Central memory CD8-positive, alpha-beta T cell (primary cell): Measurements from ENCODE around the gene DNAJC5G.
"Not testable (repeated sequence)": the region's sequence is repeated elsewhere in the genome, so short reads cannot be mapped to it uniquely, and the experiment has no call there.

Experiments used
- ATAC-seq: fragments of 150-1000 bp; cut with Tn5 transposase; replicated peaks from 2 replicates; pipeline ENCODE4 v1.10.0; 2022; ENCODE audit warnings: mild to moderate bottlenecking, moderate FRiP score, moderate number of reproducible peaks; ENCODE audit not compliant: poor library complexity, severe bottlenecking; ENCODE audit errors: extremely low read depth
- DNase-seq, 2 donors: peaks; one replicate each; pipeline ENCODE4 v3.0.0; 2021; ENCODE audit warnings: low spot score in 2 of 2
- H3K27ac Mint-ChIP-seq: one replicate; pipeline ENCODE4 v1.8.0; 2022; ENCODE audit warnings: low read depth, mild to moderate bottlenecking, moderate library complexity, mixed read lengths
- H3K27me3 Mint-ChIP-seq: one replicate; pipeline ENCODE4 v1.8.0; 2022; ENCODE audit warnings: mixed read lengths
- H3K36me3 Mint-ChIP-seq: one replicate; pipeline ENCODE4 v1.8.0; 2022; ENCODE audit warnings: mild to moderate bottlenecking, moderate library complexity, mixed read lengths; ENCODE audit not compliant: insufficient read depth
- H3K4me1 Mint-ChIP-seq: one replicate; pipeline ENCODE4 v1.8.0; 2022; ENCODE audit warnings: mixed read lengths
- H3K4me3 Mint-ChIP-seq: one replicate; pipeline ENCODE4 v1.8.0; 2022; ENCODE audit warnings: mild to moderate bottlenecking, moderate library complexity, mixed read lengths
- H3K9me3 Mint-ChIP-seq: one replicate; pipeline ENCODE4 v1.8.0; 2022; ENCODE audit warnings: mixed read lengths

DNAJC5G gene

GRCh38 chr2:27272537-27273522 lies 2.4 kb upstream of the DNAJC5G start:
- not testable (repeated sequence) for H3K4me1 Mint-ChIP-seq, H3K9me3 Mint-ChIP-seq, DNase-seq, H3K4me3 Mint-ChIP-seq, H3K27ac Mint-ChIP-seq, ATAC-seq, H3K36me3 Mint-ChIP-seq
- peaks cover 45% of the 10 kb centered on the region for H3K27me3 Mint-ChIP-seq

- no peaks in the 10 kb centered on the region for H3K9me3 Mint-ChIP-seq
- no peak for DNase-seq
- ATAC-seq: no peak
- H3K27ac Mint-ChIP-seq: no peak overlapping the region
- no peaks in the 10 kb centered on the region for H3K36me3 Mint-ChIP-seq
- peaks cover 88% of the 10 kb centered on the region for H3K27me3 Mint-ChIP-seq
- H3K4me1 Mint-ChIP-seq: peaks cover 7% of the 10 kb centered on the region
- H3K4me3 Mint-ChIP-seq: no peak overlapping the region
Measured at GRCh38 chr2:27278010-27278409, 2.8 kb downstream of the DNAJC5G start.

GRCh38 chr2:27280826-27281225 lies 5.6 kb downstream of the DNAJC5G start:
- H3K36me3 Mint-ChIP-seq: no peaks in the 10 kb centered on the region
- DNase-seq: no peak
- H3K4me1 Mint-ChIP-seq: peaks cover 7% of the 10 kb centered on the region
- no peak overlapping the region for H3K4me3 Mint-ChIP-seq
- peaks cover 83% of the 10 kb centered on the region for H3K27me3 Mint-ChIP-seq
- ATAC-seq: no peak
- no peaks in the 10 kb centered on the region for H3K9me3 Mint-ChIP-seq
- H3K27ac Mint-ChIP-seq: no peak overlapping the region

DNA sequence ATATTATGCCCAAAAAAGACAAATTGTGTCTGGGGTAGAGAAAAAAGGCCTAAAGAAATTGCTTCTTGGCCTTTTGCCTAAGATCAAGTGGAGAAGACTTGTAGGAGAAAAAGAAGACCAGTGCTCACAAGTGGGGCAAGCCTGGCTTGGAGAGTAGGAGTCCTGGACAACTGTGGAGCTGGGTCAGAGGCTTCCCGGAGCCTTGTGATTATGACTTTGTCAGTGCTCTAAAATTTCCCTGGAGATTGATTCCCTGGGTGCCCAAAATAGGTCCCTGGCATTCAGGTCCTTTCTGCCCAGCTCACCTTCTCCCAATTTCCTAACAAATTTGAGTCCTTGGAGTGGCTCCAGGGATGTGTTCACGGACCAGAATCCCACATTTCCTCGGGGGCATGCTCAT lies 6.2 kb downstream of the DNAJC5G start:
- H3K27me3 Mint-ChIP-seq: peaks cover 80% of the 10 kb centered on the region

DNA sequence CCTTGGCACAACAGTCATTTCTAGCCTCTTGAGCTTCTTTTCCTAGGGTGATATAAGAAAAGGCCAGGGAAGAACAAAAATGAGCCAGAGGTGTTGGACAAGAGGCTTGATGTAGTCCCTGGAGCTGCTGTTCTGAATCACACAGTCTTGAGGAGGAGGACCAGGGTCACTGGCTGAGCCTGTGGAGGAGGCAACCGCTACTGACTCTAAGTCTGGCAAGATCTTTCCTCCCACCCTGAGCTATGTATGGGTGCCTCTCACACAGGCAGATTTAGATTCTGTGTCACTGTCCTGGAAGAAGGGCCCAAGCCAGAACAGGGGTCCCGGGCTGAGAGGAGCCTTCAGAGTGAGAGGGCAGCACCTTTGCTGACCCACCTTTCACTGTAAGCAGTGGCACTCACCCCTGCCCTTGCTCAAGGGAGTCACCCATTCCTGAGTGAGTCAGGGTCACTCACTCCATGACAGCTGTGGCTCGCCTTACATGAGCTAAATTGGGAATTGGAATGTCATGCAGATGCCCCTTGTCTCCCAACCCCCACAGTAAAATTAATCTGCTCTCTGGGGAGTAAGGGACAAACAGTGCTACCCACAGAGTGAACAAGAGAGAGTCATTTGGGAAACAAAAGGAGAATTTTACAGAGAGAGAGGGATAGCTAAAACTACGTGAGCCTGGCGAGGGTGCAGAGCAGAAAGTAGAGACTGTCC lies 6.8 kb downstream of the DNAJC5G start, which contains the start of gene TRIM54:
TSS of gene TRIM54 (plus strand) at position 575 of the 705 bp plus-strand sequence. CDS start 303 bp downstream, outside the sequence.
- no peaks in the 10 kb centered on the region for H3K36me3 Mint-ChIP-seq

More for the DNA sequence above, 6.2 kb downstream of the DNAJC5G start:
- peaks cover 7% of the 10 kb centered on the region for H3K4me1 Mint-ChIP-seq
- no peak overlapping the region for H3K27ac Mint-ChIP-seq
- ATAC-seq: no peak
- no peak overlapping the region for H3K4me3 Mint-ChIP-seq
- no peaks in the 10 kb centered on the region for H3K9me3 Mint-ChIP-seq
- H3K36me3 Mint-ChIP-seq: no peaks in the 10 kb centered on the region
- DNase-seq: no peak

GRCh38 chr2:27282892-27283291 lies 7.7 kb downstream of the DNAJC5G start:
- Mint-ChIP-seq H3K36me3 (no peaks in the 10 kb centered on the region), H3K4me3 (no peak overlapping the region), H3K27ac (no peak overlapping the region), H3K9me3 (no peaks in the 10 kb centered on the region), H3K4me1 (peaks cover 7% of the 10 kb centered on the region), H3K27me3 (peaks cover 80% of the 10 kb centered on the region)
- no peak for DNase-seq
- ATAC-seq: no peak

More for the DNA sequence above, 6.8 kb downstream of the DNAJC5G start, which contains the start of gene TRIM54:
- Mint-ChIP-seq H3K4me1 (peaks cover 7% of the 10 kb centered on the region), H3K27ac (no peak within 1 kb of the TSS), H3K27me3 (peaks cover 80% of the 10 kb centered on the region), H3K9me3 (no peaks in the 10 kb centered on the region), H3K4me3 (no peak within 1 kb of the TSS)
- no peak for ATAC-seq
- DNase-seq: no peak

- no peak for DNase-seq
- no peak overlapping the region for H3K4me3 Mint-ChIP-seq
- no peaks in the 10 kb centered on the region for H3K9me3 Mint-ChIP-seq
- H3K27ac Mint-ChIP-seq: no peak overlapping the region
- no peaks in the 10 kb centered on the region for H3K36me3 Mint-ChIP-seq
- ATAC-seq: no peak
- H3K27me3 Mint-ChIP-seq: peaks cover 80% of the 10 kb centered on the region
- peaks cover 2% of the 10 kb centered on the region for H3K4me1 Mint-ChIP-seq
Measured at GRCh38 chr2:27284996-27285395, 9.8 kb downstream of the DNAJC5G start.

DNA sequence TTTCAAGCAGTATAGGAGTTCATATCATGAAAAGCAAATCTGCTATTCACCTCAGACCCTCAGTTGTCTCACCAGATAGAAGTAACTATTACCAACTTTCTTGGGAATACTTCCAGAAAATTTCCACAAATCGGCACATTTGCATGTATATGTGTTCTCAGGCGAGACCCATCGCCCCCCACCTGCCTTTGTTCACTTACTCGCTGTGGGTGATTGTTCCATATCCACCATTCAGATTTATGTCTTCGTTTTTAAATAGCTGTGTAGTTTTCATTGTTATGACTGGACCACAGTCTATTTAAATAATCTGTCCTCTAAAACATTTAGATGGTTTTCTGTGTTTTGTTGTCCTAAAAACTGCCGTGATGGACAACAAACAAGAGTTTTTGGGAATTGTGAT lies 10.2 kb downstream of the DNAJC5G start:
- no peaks in the 10 kb centered on the region for H3K4me1 Mint-ChIP-seq
- ATAC-seq: no peak
- H3K36me3 Mint-ChIP-seq: no peaks in the 10 kb centered on the region
- no peak overlapping the region for H3K4me3 Mint-ChIP-seq
- H3K9me3 Mint-ChIP-seq: no peaks in the 10 kb centered on the region
- H3K27ac Mint-ChIP-seq: no peak overlapping the region
- peaks cover 75% of the 10 kb centered on the region for H3K27me3 Mint-ChIP-seq
- DNase-seq: no peak

DNA sequence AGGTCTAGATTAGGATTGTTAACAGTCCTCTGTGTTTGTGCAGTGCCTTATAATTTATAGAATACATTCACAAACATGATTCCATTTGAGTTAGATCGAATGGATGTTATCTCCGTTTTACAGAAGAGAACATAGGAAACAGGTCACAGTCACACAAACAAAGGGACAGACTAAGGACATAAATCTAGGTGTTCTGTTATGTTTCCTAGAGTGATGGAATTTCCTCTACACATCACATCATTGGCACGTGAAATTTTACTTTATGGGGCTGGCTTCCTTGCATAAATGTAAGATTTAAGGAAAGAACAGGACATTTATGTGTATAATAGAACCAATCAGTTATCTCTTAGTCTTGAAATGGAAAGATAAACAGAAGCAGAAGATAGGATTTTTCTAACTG lies 13.4 kb downstream of the DNAJC5G start:
- DNase-seq (no peak), ATAC-seq (no peak)
- H3K36me3 Mint-ChIP-seq: no peaks in the 10 kb centered on the region
- H3K27ac Mint-ChIP-seq: no peak overlapping the region
- H3K27me3 Mint-ChIP-seq: peaks cover 70% of the 10 kb centered on the region
- H3K9me3 Mint-ChIP-seq: no peaks in the 10 kb centered on the region
- H3K4me1 Mint-ChIP-seq: no peaks in the 10 kb centered on the region
- H3K4me3 Mint-ChIP-seq: no peak overlapping the region

GRCh38 chr2:27290549-27290948 lies 15.3 kb downstream of the DNAJC5G start:
- no peaks in the 10 kb centered on the region for H3K4me1 Mint-ChIP-seq
- peaks cover 64% of the 10 kb centered on the region for H3K27me3 Mint-ChIP-seq

DNA sequence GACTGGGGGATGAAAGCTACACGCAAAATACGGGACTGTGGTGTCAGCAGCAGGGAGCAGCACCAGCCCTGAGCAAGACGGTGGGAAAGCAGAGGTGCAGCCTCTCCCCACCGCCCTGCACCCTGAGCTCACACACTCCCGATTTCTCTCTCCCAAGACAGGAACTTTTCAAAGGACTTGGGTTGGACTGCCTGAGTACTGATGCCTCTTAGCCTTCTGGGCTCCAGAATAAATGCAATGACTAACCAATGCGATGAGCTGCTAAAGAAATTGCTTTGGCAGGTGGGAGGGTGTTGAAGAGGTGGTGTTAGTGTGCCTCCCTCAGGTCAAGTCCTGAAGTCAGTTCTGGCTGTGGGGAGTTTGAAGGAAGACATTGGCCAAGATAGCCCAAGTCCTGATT lies 16.6 kb downstream of the DNAJC5G start:
- no peaks in the 10 kb centered on the region for H3K36me3 Mint-ChIP-seq
- ATAC-seq: no peak
- H3K4me1 Mint-ChIP-seq: no peaks in the 10 kb centered on the region
- DNase-seq: no peak
- no peaks in the 10 kb centered on the region for H3K9me3 Mint-ChIP-seq
- peaks cover 69% of the 10 kb centered on the region for H3K27me3 Mint-ChIP-seq
- no peak overlapping the region for H3K4me3 Mint-ChIP-seq
- no peak overlapping the region for H3K27ac Mint-ChIP-seq

More at GRCh38 chr2:27290549-27290948, 15.3 kb downstream of the DNAJC5G start:
- no peak for DNase-seq
- Mint-ChIP-seq H3K27ac (no peak overlapping the region), H3K4me3 (no peak overlapping the region), H3K36me3 (no peaks in the 10 kb centered on the region), H3K9me3 (no peaks in the 10 kb centered on the region)
- ATAC-seq: no peak

GRCh38 chr2:27294928-27295327 lies 19.7 kb downstream of the DNAJC5G start:
- no peak overlapping the region for H3K27ac Mint-ChIP-seq
- no peaks in the 10 kb centered on the region for H3K4me1 Mint-ChIP-seq
- H3K27me3 Mint-ChIP-seq: peaks cover 68% of the 10 kb centered on the region
- no peak for ATAC-seq
- H3K9me3 Mint-ChIP-seq: no peaks in the 10 kb centered on the region
- H3K36me3 Mint-ChIP-seq: peaks cover 2% of the 10 kb centered on the region
- no peak overlapping the region for H3K4me3 Mint-ChIP-seq
- DNase-seq: no peak
